BJ (cell line): Measurements from ENCODE around the gene DUSP5. TPM values are rescaled to one million over a fixed set of nuclear protein-coding genes. Genes with fewer than 3 reads are reported as not detected.

Experiments used
- CTCF ChIA-PET: fragments of 350-600 bp; formaldehyde crosslinking; extraction: SDS; loops from one replicate; lab custom pipeline; 2021; ENCODE audit warnings: antibody characterized with exemption, inconsistent platforms; lab: Yijun Ruan, JAX
- POLR2A ChIA-PET: fragments of 300-600 bp; sonication (Branson Sonifier 250); formaldehyde crosslinking; extraction: SDS; loops from one replicate; lab custom pipeline; 2021; ENCODE audit warnings: antibody characterized with exemption; lab: Charles Lee
- DNase-seq: peaks from one replicate; pipeline ENCODE4 v3.0.0-alpha.2; 2011; ENCODE audit warnings: low read depth
- H3K27me3 ChIP-seq: 2 replicates; pipeline ENCODE4 v1.6.0; 2011; ENCODE audit warnings: low read length; ENCODE audit not compliant: control insufficient read depth, insufficient read depth
- H3K36me3 ChIP-seq: 2 replicates; pipeline ENCODE4 v1.5.1; 2011; ENCODE audit warnings: low read length; ENCODE audit not compliant: control insufficient read depth, insufficient read depth
- H3K4me3 ChIP-seq: 2 replicates; pipeline ENCODE4 v1.5.1; 2011; ENCODE audit warnings: low read depth, mild to moderate bottlenecking, control low read depth, low read length
- CTCF ChIP-seq: IDR thresholded peaks from 2 replicates; pipeline ENCODE4 v1.5.1; 2011; ENCODE audit warnings: low read depth, mild to moderate bottlenecking, control low read depth, inconsistent platforms, low read length, moderate library complexity; ENCODE audit not compliant: insufficient read depth
- polyA plus RNA-seq: library from polyadenylated mRNA; depleted of rRNA; stranded (reverse); fragments of >200 nt; gene quantifications from 2 replicates; pipeline ENCODE4 v1.2.3, GENCODE V29; 2011

DUSP5 gene
- polyA plus RNA-seq, 1 experiment, result 30.4 TPM

- ChIA-PET POLR2A (no interaction called here), CTCF (interaction anchor here (1.1 kb wide), 1 partner anchor 198 kb away, joined by 3 read pairs; no protein-coding TSS in a partner anchor)
- Histone ChIP-seq H3K27me3 (no peaks in the 10 kb centered on the region), H3K36me3 (peaks cover 15% of the 10 kb centered on the region), H3K4me3 (no peak overlapping the region)
- DNase-seq, result no peak
- no peak for TF ChIP-seq CTCF
Measured at GRCh38 chr10:110508159-110508788, 10.6 kb downstream of the DUSP5 start.

- H3K4me3 ChIP-seq, result no peak overlapping the region
- DNase-seq, result no peak
- no peak for TF ChIP-seq CTCF
- CTCF ChIA-PET, result interaction anchor here (1.1 kb wide), 1 partner anchor 198 kb away, joined by 3 read pairs; no protein-coding TSS in a partner anchor
- peaks cover 17% of the 10 kb centered on the region for H3K36me3 ChIP-seq
- POLR2A ChIA-PET, result no interaction called here
- H3K27me3 ChIP-seq, result no peaks in the 10 kb centered on the region
Measured at GRCh38 chr10:110508806-110509544, 11.3 kb downstream of the DUSP5 start.

- CTCF ChIA-PET, result interaction anchor here (1.1 to 5.4 kb wide), 2 partner anchors 155 to 199 kb away, joined by 3 to 21 read pairs; no protein-coding TSS in a partner anchor
- peaks cover 17% of the 10 kb centered on the region for H3K36me3 ChIP-seq
Measured at GRCh38 chr10:110509560-110509959, 11.9 kb downstream of the DUSP5 start.

GRCh38 chr10:110510086-110510485 is 12.4 kb downstream of the DUSP5 start:
- no peak for DNase-seq
- CTCF ChIA-PET, result interaction anchor here (5.4 kb wide), 1 partner anchor 155 kb away, joined by 21 read pairs; no protein-coding TSS in a partner anchor
- no peak for TF ChIP-seq CTCF
- peaks cover 17% of the 10 kb centered on the region for H3K36me3 ChIP-seq
- no peaks in the 10 kb centered on the region for H3K27me3 ChIP-seq
- no peak overlapping the region for H3K4me3 ChIP-seq
- POLR2A ChIA-PET, result no interaction called here

More at GRCh38 chr10:110509560-110509959, 11.9 kb downstream of the DUSP5 start:
- TF ChIP-seq CTCF, result no peak
- Histone ChIP-seq H3K27me3 (no peaks in the 10 kb centered on the region), H3K4me3 (no peak overlapping the region)
- POLR2A ChIA-PET, result no interaction called here
- DNase-seq, result no peak

- Histone ChIP-seq H3K27me3 (no peaks in the 10 kb centered on the region), H3K36me3 (peaks cover 17% of the 10 kb centered on the region), H3K4me3 (no peak overlapping the region)
- ChIA-PET POLR2A (no interaction called here), CTCF (interaction anchor here (5.4 kb wide), 1 partner anchor 156 kb away, joined by 21 read pairs; no protein-coding TSS in a partner anchor)
- no peak for TF ChIP-seq CTCF
- no peak for DNase-seq
Measured at GRCh38 chr10:110510730-110511129, 13.0 kb downstream of the DUSP5 start.
